LNCaP clone FGC (cell line): ENCODE data around the gene POU3F3.

Experiments
- DNase-seq: peaks from one replicate; pipeline ENCODE4 v3.0.0-alpha.2; 2011; ENCODE audit warnings: low read depth
- H3K4me3 ChIP-seq: 2 replicates; pipeline ENCODE4 v1.5.1; 2011; ENCODE audit warnings: mild to moderate bottlenecking, low read depth, low read length, control low read depth
- CTCF ChIP-seq: IDR thresholded peaks from 2 replicates; pipeline ENCODE4 v1.5.1; 2012; ENCODE audit warnings: mild to moderate bottlenecking; ENCODE audit not compliant: control insufficient read depth, insufficient read depth; ENCODE audit errors: extremely low read depth

Gene POU3F3

GRCh38 chr2:104901037-104901881 is 47.3 kb downstream of the POU3F3 start:
- TF ChIP-seq CTCF = no peak
- no peak for DNase-seq
- H3K4me3 ChIP-seq = no peak overlapping the region

- DNase-seq = no peak
- no peak for TF ChIP-seq CTCF
- no peak overlapping the region for H3K4me3 ChIP-seq
Observed at GRCh38 chr2:104902317-104902716, 48.4 kb downstream of the POU3F3 start.
